Neutrophil (primary cell): ENCODE data around the gene SLC25A42.

Source experiments
- H3K27ac ChIP-seq: fragments of 200-600 bp; sonication (generic); 2 replicates; pipeline ENCODE4 v1.5.1; 2016; ENCODE audit warnings: mild to moderate bottlenecking, moderate library complexity
- H3K27me3 ChIP-seq: fragments of 200-600 bp; sonication (generic); 2 replicates; pipeline ENCODE4 v1.6.0; 2016; ENCODE audit warnings: mild to moderate bottlenecking
- H3K36me3 ChIP-seq: fragments of 200-600 bp; sonication (generic); 2 replicates; pipeline ENCODE4 v1.5.1; 2017
- H3K4me1 ChIP-seq, 2 experiments: fragments of 200-600 bp in 1 of 2; sonication (generic) in 1 of 2; 1 replicate in 1 of 2; 2 replicates in 1 of 2; pipeline versions ENCODE4 v1.5.1 to v1.6.1; 2013 to 2016; ENCODE audit warnings: low read depth in 1 of 2, low read length in 1 of 2, mild to moderate bottlenecking in 1 of 2, moderate library complexity in 1 of 2; ENCODE audit not compliant: control insufficient read depth in 1 of 2, insufficient read depth in 1 of 2
- H3K4me3 ChIP-seq, 2 experiments: fragments of 200-600 bp in 1 of 2; sonication (generic) in 1 of 2; 1 replicate in 1 of 2; 2 replicates in 1 of 2; pipeline ENCODE4 v1.5.1; 2013 to 2016; ENCODE audit warnings: low read depth in 1 of 2, low read length in 1 of 2, mild to moderate bottlenecking in 1 of 2, moderate library complexity in 1 of 2
- H3K9me3 ChIP-seq: fragments of 200-600 bp; sonication (generic); 2 replicates; pipeline ENCODE4 v1.5.1; 2016
- CTCF ChIP-seq: fragments of 200-600 bp; sonication (generic); IDR thresholded peaks from 2 replicates; pipeline ENCODE4 v1.5.1; 2016; ENCODE audit warnings: antibody characterized with exemption

SLC25A42 gene

GRCh38 chr19:19083413-19084178 is 19.8 kb downstream of the SLC25A42 start:
- H3K9me3 ChIP-seq = no peaks in the 10 kb centered on the region
- H3K27ac ChIP-seq = no peak overlapping the region
- no peak overlapping the region for H3K4me3 ChIP-seq
- no peaks in the 10 kb centered on the region for H3K4me1 ChIP-seq
- H3K27me3 ChIP-seq = no peaks in the 10 kb centered on the region
- H3K36me3 ChIP-seq = no peaks in the 10 kb centered on the region
- no peak for TF ChIP-seq CTCF

GRCh38 chr19:19087676-19088075 is 23.9 kb downstream of the SLC25A42 start:
- H3K4me1 ChIP-seq = no peaks in the 10 kb centered on the region
- H3K36me3 ChIP-seq = no peaks in the 10 kb centered on the region
- TF ChIP-seq CTCF = no peak
- no peaks in the 10 kb centered on the region for H3K27me3 ChIP-seq
- no peak overlapping the region for H3K4me3 ChIP-seq
- no peak overlapping the region for H3K27ac ChIP-seq
- no peaks in the 10 kb centered on the region for H3K9me3 ChIP-seq

GRCh38 chr19:19094513-19094912 is 30.7 kb downstream of the SLC25A42 start:
- no peak overlapping the region for H3K27ac ChIP-seq
- H3K27me3 ChIP-seq = no peaks in the 10 kb centered on the region
- H3K36me3 ChIP-seq = peaks cover 13% of the 10 kb centered on the region
- no peak overlapping the region for H3K4me3 ChIP-seq
- H3K9me3 ChIP-seq = no peaks in the 10 kb centered on the region
- no peaks in the 10 kb centered on the region for H3K4me1 ChIP-seq
- no peak for TF ChIP-seq CTCF

GRCh38 chr19:19095691-19096090 is 31.9 kb downstream of the SLC25A42 start:
- H3K9me3 ChIP-seq = no peaks in the 10 kb centered on the region
- H3K4me1 ChIP-seq = no peaks in the 10 kb centered on the region

More at GRCh38 chr19:19095691-19096090, 31.9 kb downstream of the SLC25A42 start:
- H3K36me3 ChIP-seq = peaks cover 15% of the 10 kb centered on the region
- no peaks in the 10 kb centered on the region for H3K27me3 ChIP-seq
- no peak for TF ChIP-seq CTCF
- no peak overlapping the region for H3K4me3 ChIP-seq
- no peak overlapping the region for H3K27ac ChIP-seq
